CD4-positive, alpha-beta T cell treated with Interleukin-6 for 4 hours (primary cell): Measurements from ENCODE around the gene ECE1.
"Not testable (repeated sequence)": the region's sequence is repeated elsewhere in the genome, so short reads cannot be mapped to it uniquely, and the experiment has no call there.

ENCODE experiments used
- DNase-seq: peaks from one replicate; pipeline ENCODE4 v3.0.0-alpha.2; 2020; ENCODE audit warnings: mixed read lengths

The ECE1 gene

DNA sequence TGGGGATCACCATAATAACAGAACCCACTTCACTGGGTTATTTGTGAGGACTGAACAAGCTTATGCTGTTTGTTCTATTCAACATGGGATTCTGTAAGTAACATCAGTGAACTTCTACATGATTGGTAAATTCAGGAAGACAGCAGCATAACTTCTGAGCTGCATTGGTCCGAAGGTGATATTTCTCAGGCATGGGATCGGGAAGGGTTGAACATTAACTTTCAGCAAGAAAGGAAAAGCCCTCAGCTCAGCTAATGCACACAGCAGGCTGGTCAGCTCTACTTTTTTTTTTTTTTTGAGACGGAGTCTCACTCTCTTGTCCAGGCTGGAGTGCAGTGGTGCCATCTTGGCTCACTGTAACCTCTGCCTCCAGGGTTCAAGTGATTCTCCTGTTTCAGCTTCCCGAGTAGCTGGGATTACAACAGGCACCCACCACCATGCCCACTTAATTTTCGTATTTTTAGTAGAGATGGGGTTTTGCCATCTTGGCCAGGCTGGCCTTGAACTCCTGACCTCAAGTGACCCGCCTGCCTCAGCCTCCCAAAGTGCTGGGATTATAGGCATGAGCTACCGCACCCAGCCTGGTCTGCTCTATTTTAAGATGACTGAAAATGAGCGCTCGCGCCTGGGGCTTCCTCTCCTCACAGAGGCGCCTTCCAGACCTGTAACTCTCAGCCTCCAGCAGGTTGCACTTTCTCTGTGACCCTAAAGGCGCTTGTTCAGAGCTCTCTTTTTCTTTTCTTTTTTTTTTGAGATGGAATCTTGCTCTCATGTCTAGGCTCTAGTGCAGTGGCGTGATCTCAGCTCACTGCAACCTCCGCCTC lies 42.2 kb downstream of the ECE1 start:
- no peak for DNase-seq

GRCh38 chr1:21246905-21247642 lies 43.2 kb downstream of the ECE1 start:
- no peak for DNase-seq

DNA sequence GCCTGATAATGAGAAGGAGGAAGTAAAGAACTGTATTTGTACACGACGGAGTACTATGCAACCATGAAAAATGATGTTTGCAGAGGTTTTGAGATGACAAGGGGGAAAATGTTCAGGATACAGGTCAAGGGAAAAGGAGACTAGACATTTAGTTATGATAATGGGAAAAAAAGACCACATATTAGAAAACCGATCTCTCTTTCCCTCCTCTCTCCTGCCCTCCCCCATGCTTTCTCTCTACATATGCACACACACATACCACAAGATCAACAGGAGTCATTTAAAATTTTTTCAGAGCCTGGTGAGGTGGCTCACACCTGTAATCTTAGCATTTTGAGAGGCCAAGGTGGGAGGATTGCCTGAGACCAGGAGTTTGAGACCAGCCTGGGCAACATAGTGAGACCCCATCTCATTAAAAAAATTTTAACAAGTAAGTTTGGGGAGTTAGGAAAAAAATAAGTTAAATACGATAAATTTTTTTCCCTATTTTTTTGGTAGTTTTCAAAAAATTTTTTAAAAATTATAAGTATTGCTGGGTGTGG lies 44.5 kb downstream of the ECE1 start:
- no peak for DNase-seq

- DNase-seq = no peak
Measured at GRCh38 chr1:21244986-21245687, 45.1 kb downstream of the ECE1 start.

- DNase-seq = no peak
Measured at GRCh38 chr1:21244154-21244553, 46.1 kb downstream of the ECE1 start.

GRCh38 chr1:21242846-21243245 lies 47.4 kb downstream of the ECE1 start:
- no peak for DNase-seq

DNA sequence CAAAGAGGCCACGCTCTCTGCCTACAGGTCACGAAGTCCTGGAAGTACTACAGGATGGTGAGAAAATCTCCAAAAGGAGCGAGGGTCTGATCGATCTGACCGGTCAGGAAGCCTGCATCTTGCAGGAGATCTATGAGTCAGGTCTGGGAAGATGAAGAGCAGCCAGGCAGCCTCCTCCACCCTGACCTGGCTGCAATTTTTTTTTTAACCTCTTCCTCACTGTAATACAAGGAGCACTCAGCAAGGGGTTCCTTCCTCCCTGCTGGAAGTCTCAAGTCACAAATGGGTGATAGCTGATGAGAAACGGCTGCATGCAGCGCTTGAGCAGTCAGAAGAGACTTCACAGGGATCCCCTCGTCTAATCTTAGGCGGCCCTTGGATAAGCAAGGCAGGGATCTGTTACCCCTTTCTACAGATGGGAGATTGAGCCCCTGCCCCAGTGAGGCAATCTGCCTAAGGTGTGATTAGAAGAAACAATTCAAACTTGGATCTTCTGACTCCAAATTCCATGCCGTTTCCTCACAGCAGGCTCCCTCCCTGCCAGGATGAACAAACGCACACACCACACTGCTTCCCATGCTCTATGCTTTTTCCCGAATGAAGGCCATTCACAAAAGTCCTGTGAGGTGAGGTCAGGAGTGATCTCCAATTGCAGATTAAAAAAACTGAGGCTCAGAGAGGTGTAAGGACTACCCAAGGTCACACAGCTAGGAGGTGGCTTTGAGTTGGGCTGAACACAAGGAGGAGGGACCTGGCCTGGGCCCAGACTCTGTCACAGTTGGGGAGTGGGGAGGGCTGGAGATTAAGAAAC lies 48.3 kb downstream of the ECE1 start:
- no peak for DNase-seq

DNA sequence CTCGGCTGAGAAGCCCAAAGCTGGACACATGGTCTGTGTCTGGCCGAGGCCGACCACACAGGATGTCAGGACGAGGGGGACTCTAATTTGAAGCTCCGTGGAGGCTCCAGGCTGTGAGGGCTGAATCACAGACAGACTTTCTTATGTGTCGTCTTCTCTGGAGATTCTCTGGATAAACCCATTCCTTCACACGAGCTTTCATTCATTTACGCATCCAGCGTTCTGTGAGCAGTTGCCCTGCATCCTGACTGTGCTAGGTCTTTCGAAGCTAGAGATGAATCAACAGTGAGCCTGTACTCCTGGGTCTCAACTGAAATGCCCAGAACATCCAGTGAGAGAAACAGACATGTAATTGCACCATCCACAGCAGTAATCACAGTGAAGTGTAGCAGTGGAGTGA lies 49.6 kb downstream of the ECE1 start:
- no peak for DNase-seq

DNA sequence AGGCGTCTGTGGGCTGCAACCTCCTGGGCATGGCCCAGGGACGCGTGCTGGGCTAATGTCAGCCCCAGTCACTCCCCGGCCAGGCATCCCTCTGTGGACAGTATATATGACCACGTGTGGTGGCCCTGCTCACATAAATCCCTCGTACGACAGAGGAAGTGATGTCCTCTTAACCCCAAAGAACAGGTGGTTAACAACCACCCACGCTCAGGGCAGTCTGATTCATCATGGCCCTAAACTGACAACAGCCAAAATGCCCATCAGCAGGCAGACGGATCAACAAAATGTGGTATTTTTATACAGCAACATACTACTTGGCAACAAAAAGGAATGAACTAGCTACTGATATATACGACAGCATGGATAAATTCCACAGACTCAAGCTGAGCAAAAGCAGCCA lies 51.0 kb downstream of the ECE1 start:
- DNase-seq = no peak

GRCh38 chr1:21238141-21238800 lies 52.0 kb downstream of the ECE1 start:
- DNase-seq = no peak

DNA sequence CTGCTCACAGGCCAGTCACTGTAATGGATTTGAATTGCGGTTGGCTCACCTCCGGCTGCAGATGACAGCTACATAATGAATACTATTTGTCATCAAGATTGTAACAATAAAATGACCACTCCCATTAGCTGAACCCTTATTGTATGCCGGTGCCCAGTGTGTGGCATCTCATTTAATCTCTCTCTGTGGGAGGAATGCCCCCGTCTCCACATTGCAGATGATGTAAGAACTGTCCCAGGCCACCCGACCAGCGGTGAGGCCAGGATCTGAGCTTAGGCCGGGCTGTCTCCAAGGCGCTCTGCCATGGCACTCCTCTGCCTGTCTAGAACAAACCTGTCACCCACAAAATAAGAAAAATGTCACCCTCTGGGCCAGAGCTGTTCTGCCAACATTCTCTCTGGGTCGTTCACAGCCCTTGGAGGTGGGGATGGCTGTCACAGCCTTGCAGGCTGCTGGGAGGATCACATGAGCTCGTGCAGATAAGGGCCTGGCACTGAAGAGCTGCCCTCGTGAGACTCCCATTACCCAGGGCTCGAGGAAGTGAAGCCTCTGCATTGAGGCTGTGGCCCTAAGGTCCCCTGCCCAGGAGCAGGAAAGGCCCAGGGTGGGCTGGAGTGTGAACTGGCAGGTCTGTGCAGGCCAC lies 52.7 kb downstream of the ECE1 start:
- DNase-seq = no peak

GRCh38 chr1:21236178-21236577 lies 54.1 kb downstream of the ECE1 start:
- no peak for DNase-seq

DNA sequence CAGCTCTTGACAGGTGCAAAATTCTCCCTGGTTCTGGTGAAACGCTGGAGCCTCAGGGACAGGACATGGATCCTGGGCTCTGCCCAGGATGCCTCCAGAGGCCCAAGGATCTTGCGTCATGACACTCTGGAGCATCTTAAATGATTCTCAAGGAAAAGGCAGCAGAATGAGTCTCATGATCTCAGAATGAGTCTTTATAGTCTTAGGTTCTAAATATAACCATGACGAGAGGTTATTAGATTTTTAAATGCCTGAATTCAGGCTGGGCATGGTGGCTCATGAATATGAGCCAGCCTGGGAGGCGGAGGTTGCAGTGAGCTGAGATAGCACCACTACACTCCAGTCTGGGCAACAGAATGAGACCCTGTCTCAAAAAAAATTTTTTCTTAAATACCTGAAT lies 55.5 kb downstream of the ECE1 start:
- no peak for DNase-seq

DNA sequence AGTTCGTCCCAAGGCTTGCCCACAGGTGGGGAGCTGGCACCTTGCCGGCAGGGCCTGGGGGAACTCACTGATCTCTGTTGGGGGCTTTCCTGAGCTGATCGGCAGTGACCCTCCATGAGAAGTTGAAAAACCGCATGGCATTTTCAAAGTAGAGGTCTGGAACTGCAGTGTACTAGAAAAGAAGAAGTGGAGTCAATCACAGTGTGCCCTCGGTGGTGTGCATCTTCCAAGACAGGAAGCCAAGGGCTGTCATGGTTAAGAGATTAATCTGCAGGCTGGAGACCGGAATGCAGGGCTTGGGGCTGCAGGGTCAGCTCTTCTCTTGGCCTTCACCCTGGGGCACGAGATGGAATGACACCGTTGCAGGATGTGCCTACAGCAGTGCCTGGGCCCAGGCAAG lies 56.8 kb downstream of the ECE1 start:
- no peak for DNase-seq

- DNase-seq = peak; percentile 54
Measured at GRCh38 chr1:21232044-21232443, 58.2 kb downstream of the ECE1 start.

DNA sequence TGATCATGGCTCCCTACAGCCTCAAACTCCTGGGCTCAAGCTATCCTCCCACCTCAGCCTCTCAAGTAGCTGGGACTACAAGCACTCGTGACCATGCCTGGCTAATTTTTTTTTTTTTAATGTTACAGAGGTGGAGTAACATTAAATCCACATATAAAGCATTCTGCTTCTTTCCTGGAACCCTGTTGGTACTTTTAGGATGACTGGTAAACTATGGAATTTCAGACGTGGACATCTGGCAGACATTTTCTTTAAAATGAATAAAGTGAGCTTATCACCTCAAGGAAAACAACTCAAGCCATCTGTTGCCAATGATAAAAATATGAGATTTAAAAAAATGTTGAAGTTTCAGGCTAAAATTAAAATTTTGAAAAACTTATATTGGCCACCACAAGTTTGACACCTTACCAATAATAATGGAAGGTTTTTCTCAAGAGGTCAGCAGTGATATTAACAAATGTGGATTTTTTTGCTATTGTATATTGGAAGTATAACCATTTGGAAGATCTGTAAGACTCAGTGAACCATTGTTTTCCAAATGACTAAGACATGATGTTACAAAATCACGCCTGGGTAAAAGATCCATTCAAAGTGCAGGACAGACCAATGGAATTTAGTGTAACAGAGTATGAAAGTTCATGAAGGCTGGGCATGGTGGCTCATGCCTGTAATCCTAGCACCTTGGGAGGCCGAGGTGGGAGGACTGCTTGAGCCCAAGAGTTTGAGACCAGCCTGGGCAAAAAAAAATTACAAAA lies 60.8 kb downstream of the ECE1 start:
- DNase-seq = no peak

GRCh38 chr1:21228224-21228623 lies 62.0 kb downstream of the ECE1 start:
- DNase-seq = not testable (repeated sequence)

GRCh38 chr1:21225065-21225464 lies 65.2 kb downstream of the ECE1 start:
- DNase-seq = no peak

GRCh38 chr1:21220815-21221214 lies 69.4 kb downstream of the ECE1 start:
- DNase-seq = no peak

- no peak for DNase-seq
Measured at GRCh38 chr1:21219674-21220073, 70.6 kb downstream of the ECE1 start.
